Suprapubic skin (tissue), 4 donors: ENCODE data around the gene TMOD1. TPM values are rescaled to one million over a fixed set of nuclear protein-coding genes. Genes with fewer than 3 reads are reported as not detected.

Experiments
- DNase-seq, 2 donors: peaks; one replicate each; pipeline ENCODE4 v3.0.0-alpha.2; 2019; ENCODE audit warnings: low spot score in 2 of 2
- H3K27ac ChIP-seq: fragments of 200-600 bp; sonication (generic); one replicate; pipeline ENCODE4 v1.5.1; 2019
- H3K27me3 ChIP-seq: fragments of 200-600 bp; sonication (generic); one replicate; pipeline ENCODE4 v1.5.1; 2019
- H3K36me3 ChIP-seq: fragments of 200-600 bp; sonication (generic); one replicate; pipeline ENCODE4 v1.5.1; 2019
- H3K4me1 ChIP-seq: fragments of 200-600 bp; sonication (generic); one replicate; pipeline ENCODE4 v1.5.1; 2019
- H3K4me3 ChIP-seq: fragments of 200-600 bp; sonication (generic); one replicate; pipeline ENCODE4 v1.5.1; 2019; ENCODE audit warnings: mild to moderate bottlenecking
- H3K9me3 ChIP-seq: fragments of 200-600 bp; sonication (generic); one replicate; pipeline ENCODE4 v1.5.1; 2019
- EP300 ChIP-seq: sonication (generic); formaldehyde crosslinking; IDR thresholded peaks from one replicate; pipeline ENCODE4 v1.6.1; 2017; ENCODE audit warnings: antibody characterized with exemption
- POLR2A ChIP-seq, 2 donors: fragments of 450-650 bp; IDR thresholded peaks; one replicate each; pipeline ENCODE4 v1.6.1; 2017; ENCODE audit warnings: antibody characterized with exemption in 2 of 2, mild to moderate bottlenecking in 2 of 2, moderate library complexity in 2 of 2
- POLR2AphosphoS5 ChIP-seq, 3 donors: sonication (generic); formaldehyde crosslinking; IDR thresholded peaks; one replicate each; pipeline ENCODE4 v1.6.1; 2017; ENCODE audit warnings: antibody characterized with exemption in 3 of 3
- WGBS: methylation state at CpG from one replicate; pipeline ENCODE4 v1.1.5; 2018; 5-methylcytosine and 5-hydroxymethylcytosine counted together
- total RNA-seq, 4 donors: library from RNA; depleted of rRNA; stranded (reverse); fragments of >200 nt; gene quantifications; one replicate each; pipeline ENCODE4 v1.1.0, GENCODE V29; 2016
- TF ChIP-seq, protein P1 (sequence below), 2 donors: fragments of 200-600 bp in 1 of 2; fragments of 450-650 bp in 1 of 2; sonication (generic) in 1 of 2; IDR thresholded peaks; one replicate each; pipeline ENCODE4 v1.5.1; 2016 to 2019; ENCODE audit warnings: antibody characterized with exemption in 2 of 2, mild to moderate bottlenecking in 1 of 2, moderate library complexity in 1 of 2

TMOD1 gene
- total RNA-seq, 4 donors from 2014 or later = 1.9 to 4.4 (median 4.0) TPM

DNA sequence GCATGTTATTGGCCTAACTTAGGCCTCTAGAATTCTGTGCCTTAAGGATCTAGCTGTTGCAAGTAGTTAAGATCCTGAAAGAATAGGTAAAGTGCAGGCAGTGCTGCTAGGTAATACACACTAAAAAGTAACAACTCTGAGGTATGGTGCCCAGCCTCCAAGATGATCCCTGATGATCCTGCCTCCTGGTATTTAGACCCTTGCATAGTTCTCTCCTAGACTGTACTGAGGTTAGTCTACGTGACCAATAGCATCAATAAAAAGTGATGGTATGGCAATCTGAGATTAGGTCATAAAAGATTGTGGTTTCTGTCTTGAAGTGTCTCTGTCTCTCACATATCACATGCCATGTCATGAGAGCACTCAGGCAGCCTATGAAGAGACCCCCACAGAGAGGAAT lies 122.5 kb downstream of the TMOD1 start:
- DNase-seq = no peak
- Histone ChIP-seq H3K4me1 (no peaks in the 10 kb centered on the region), H3K9me3 (no peaks in the 10 kb centered on the region), H3K27ac (no peak overlapping the region), H3K4me3 (no peak overlapping the region), H3K27me3 (no peaks in the 10 kb centered on the region), H3K36me3 (peaks cover 29% of the 10 kb centered on the region)
- WGBS = 89% methylated on average over 1 of the region's 1 CpG
- TF ChIP-seq, protein P1, sequence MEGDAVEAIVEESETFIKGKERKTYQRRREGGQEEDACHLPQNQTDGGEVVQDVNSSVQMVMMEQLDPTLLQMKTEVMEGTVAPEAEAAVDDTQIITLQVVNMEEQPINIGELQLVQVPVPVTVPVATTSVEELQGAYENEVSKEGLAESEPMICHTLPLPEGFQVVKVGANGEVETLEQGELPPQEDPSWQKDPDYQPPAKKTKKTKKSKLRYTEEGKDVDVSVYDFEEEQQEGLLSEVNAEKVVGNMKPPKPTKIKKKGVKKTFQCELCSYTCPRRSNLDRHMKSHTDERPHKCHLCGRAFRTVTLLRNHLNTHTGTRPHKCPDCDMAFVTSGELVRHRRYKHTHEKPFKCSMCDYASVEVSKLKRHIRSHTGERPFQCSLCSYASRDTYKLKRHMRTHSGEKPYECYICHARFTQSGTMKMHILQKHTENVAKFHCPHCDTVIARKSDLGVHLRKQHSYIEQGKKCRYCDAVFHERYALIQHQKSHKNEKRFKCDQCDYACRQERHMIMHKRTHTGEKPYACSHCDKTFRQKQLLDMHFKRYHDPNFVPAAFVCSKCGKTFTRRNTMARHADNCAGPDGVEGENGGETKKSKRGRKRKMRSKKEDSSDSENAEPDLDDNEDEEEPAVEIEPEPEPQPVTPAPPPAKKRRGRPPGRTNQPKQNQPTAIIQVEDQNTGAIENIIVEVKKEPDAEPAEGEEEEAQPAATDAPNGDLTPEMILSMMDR (IDR thresholded peaks at IDR 0.05) = no peak
- no peak for TF ChIP-seq POLR2A (IDR thresholded peaks at IDR 0.05)
- TF ChIP-seq EP300 = no peak
- no peak for TF ChIP-seq POLR2AphosphoS5 (IDR thresholded peaks at IDR 0.05)

DNA sequence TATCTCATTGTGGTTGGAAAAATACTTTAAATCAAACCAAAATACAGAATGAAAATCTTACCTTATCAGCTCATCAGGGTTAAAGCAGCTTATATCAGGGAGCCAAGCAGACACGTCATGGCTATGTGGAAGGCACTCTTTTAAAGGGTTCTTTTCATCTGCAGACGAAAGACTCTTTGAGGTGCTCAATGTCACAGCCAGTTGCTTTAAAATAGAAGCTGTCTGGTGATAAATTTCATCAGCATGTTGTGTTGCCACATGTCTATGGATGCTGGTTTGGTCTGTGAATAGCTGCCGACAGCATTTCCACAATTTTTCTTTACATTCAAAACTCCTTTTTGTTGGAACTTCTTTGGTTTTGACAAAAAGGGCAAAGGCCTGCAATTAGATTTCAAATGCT lies 124.2 kb downstream of the TMOD1 start:
- Histone ChIP-seq H3K9me3 (no peaks in the 10 kb centered on the region), H3K27ac (no peak overlapping the region), H3K4me1 (no peaks in the 10 kb centered on the region), H3K27me3 (no peaks in the 10 kb centered on the region), H3K36me3 (peaks cover 24% of the 10 kb centered on the region), H3K4me3 (no peak overlapping the region)
- no peak for DNase-seq
- TF ChIP-seq EP300 (no peak), POLR2A (IDR thresholded peaks at IDR 0.05) (no peak), POLR2AphosphoS5 (IDR thresholded peaks at IDR 0.05) (no peak)
- TF ChIP-seq, protein P1 (IDR thresholded peaks at IDR 0.05) = no peak
- WGBS = 60% methylated on average over 3 of the region's 3 CpGs

DNA sequence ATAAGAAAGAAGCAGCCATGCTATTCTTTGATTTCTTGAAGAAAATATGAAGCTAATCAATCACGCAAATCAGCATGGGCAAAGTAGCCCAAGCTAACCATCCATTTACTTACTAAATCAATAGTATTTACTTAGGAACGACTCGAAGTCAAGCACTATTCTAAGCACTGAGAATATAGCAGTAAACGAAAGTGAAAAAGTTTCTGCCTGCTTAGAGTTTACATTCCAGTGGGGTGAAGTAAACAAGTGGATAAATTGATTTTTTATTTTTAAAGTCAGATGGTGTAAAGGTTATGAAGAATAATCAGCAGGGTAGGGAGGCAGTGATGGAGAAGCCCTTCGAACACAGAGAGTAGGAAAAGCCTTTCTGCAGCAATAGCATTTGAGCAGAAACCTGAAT lies 126.2 kb downstream of the TMOD1 start:
- 69% methylated on average over 5 of the region's 5 CpGs for WGBS
- Histone ChIP-seq H3K9me3 (no peaks in the 10 kb centered on the region), H3K27me3 (no peaks in the 10 kb centered on the region), H3K4me1 (peaks cover 12% of the 10 kb centered on the region), H3K36me3 (peaks cover 14% of the 10 kb centered on the region), H3K4me3 (no peak overlapping the region), H3K27ac (no peak overlapping the region)
- TF ChIP-seq, protein P1 (IDR thresholded peaks at IDR 0.05) = no peak
- TF ChIP-seq POLR2A (IDR thresholded peaks at IDR 0.05) (no peak), POLR2AphosphoS5 (IDR thresholded peaks at IDR 0.05) (no peak), EP300 (no peak)
- DNase-seq = no peak

DNA sequence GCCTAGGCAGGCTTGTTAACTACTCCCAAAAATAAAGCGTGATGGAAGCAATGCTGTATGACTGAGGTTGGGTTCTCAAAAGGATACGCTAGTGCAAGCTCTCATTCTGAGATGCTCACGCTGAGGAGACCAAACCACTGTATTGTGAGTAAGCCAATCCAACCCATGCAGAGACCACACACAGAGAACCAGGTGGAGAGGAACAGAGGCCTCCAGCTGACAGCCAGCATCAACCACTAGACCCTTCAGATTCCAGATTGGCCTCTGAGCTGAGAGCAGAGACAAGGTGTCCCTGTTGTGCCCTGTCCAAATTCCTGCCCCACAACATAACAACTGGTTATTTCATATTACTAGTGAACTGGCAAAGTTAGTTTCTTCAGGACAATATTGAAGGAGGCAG lies 127.2 kb downstream of the TMOD1 start:
- H3K4me1 ChIP-seq = peaks cover 12% of the 10 kb centered on the region
- TF ChIP-seq, protein P1 (IDR thresholded peaks at IDR 0.05) = no peak
- no peak for TF ChIP-seq POLR2AphosphoS5 (IDR thresholded peaks at IDR 0.05)
- no peak for TF ChIP-seq POLR2A (IDR thresholded peaks at IDR 0.05)
- TF ChIP-seq EP300 = no peak
- no peaks in the 10 kb centered on the region for H3K9me3 ChIP-seq
- H3K27me3 ChIP-seq = no peaks in the 10 kb centered on the region
- no peak for DNase-seq
- 88% methylated on average over 3 of the region's 3 CpGs for WGBS
- peaks cover 7% of the 10 kb centered on the region for H3K36me3 ChIP-seq
- H3K27ac ChIP-seq = no peak overlapping the region
- H3K4me3 ChIP-seq = no peak overlapping the region

DNA sequence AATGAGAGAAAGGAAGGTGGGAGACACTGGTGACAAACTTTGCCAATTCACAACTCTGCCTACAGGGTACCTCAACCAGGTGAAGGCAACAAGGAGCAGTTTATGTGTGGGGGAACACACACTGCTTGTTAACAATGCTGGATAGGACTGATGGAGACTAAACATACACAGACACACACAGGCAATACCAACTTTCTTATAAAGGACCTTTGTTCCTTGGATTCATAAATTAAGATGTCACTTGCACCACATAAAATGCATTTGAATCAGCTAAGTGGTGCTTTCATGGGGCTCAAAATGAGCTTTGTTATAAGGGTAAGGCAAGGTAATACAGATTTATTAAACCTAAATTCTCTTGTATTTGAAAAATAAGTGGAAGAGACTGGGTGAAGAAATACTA lies 127.7 kb downstream of the TMOD1 start:
- Histone ChIP-seq H3K27me3 (no peaks in the 10 kb centered on the region), H3K4me3 (no peak overlapping the region), H3K4me1 (peaks cover 12% of the 10 kb centered on the region), H3K36me3 (peaks cover 5% of the 10 kb centered on the region), H3K9me3 (no peaks in the 10 kb centered on the region), H3K27ac (no peak overlapping the region)
- TF ChIP-seq EP300 = no peak
- TF ChIP-seq POLR2AphosphoS5 (IDR thresholded peaks at IDR 0.05) = no peak
- TF ChIP-seq, protein P1 (IDR thresholded peaks at IDR 0.05) = no peak
- TF ChIP-seq POLR2A (IDR thresholded peaks at IDR 0.05) = no peak
- no peak for DNase-seq
